Neuronal stem cell (in vitro differentiated cells): Measurements from ENCODE around the gene CTRL.

Experiments used
- DNase-seq: peaks from one replicate; pipeline ENCODE4 v3.0.0-alpha.2; 2013; ENCODE audit warnings: low spot score
- H2AFZ ChIP-seq: one replicate; pipeline ENCODE4 v1.6.1; 2013; ENCODE audit warnings: mild to moderate bottlenecking, low read length, inconsistent platforms
- H2AK5ac ChIP-seq: 2 replicates; pipeline ENCODE4 v1.6.1; 2013; ENCODE audit warnings: low read depth, mild to moderate bottlenecking, inconsistent platforms, low read length, moderate library complexity, mixed read lengths
- H2BK120ac ChIP-seq: 2 replicates; pipeline ENCODE4 v1.6.1; 2013; ENCODE audit warnings: low read depth, mild to moderate bottlenecking, inconsistent platforms, low read length, moderate library complexity, mixed read lengths
- H2BK12ac ChIP-seq: one replicate; pipeline ENCODE4 v1.6.1; 2013; ENCODE audit warnings: low read length, inconsistent platforms
- H2BK15ac ChIP-seq: 2 replicates; pipeline ENCODE4 v1.6.1; 2013; ENCODE audit warnings: mild to moderate bottlenecking, low read length, inconsistent platforms, mixed read lengths
- H2BK5ac ChIP-seq: one replicate; pipeline ENCODE4 v1.6.1; 2013; ENCODE audit warnings: inconsistent platforms, mild to moderate bottlenecking, low read length, moderate library complexity
- H3K14ac ChIP-seq: one replicate; pipeline ENCODE4 v1.6.1; 2013; ENCODE audit warnings: low read length, inconsistent platforms
- H3K18ac ChIP-seq: 2 replicates; pipeline ENCODE4 v1.6.1; 2013; ENCODE audit warnings: low read length, inconsistent platforms
- H3K23ac ChIP-seq: 2 replicates; pipeline ENCODE4 v1.6.1; 2013; ENCODE audit warnings: low read depth, mild to moderate bottlenecking, mixed read lengths, low read length, inconsistent platforms; ENCODE audit not compliant: poor library complexity
- H3K27ac ChIP-seq: replicated peaks from 3 replicates; pipeline ENCODE4 v1.5.1; 2013; ENCODE audit warnings: low read length, inconsistent platforms
- H3K27me3 ChIP-seq, 3 experiments: 2 replicates each; pipeline ENCODE4 v1.6.1; 2013; ENCODE audit warnings: low read length in 3 of 3, mild to moderate bottlenecking in 2 of 3, inconsistent platforms in 1 of 3, low read depth in 1 of 3, mixed read lengths in 1 of 3, moderate library complexity in 1 of 3; ENCODE audit not compliant: control insufficient read depth in 3 of 3, insufficient read depth in 3 of 3
- H3K36me3 ChIP-seq, 2 donors: replicated peaks in 1 of 2; 2 replicates each; pipeline ENCODE4 v1.6.1; 2013; ENCODE audit warnings: low read length in 2 of 2; ENCODE audit not compliant: control insufficient read depth in 2 of 2, insufficient read depth in 2 of 2
- H3K4ac ChIP-seq: 2 replicates; pipeline ENCODE4 v1.6.1; 2013; ENCODE audit warnings: inconsistent platforms, mild to moderate bottlenecking, low read length, moderate library complexity
- H3K4me1 ChIP-seq, 2 donors: 1 replicate in 1 of 2; 2 replicates in 1 of 2; pipeline ENCODE4 v1.6.1; 2013; ENCODE audit warnings: low read length in 2 of 2, low read depth in 1 of 2; ENCODE audit not compliant: control insufficient read depth in 2 of 2, insufficient read depth in 1 of 2
- H3K4me2 ChIP-seq: one replicate; pipeline ENCODE4 v1.6.1; 2013; ENCODE audit warnings: mild to moderate bottlenecking, low read length, inconsistent platforms; ENCODE audit not compliant: insufficient read depth, poor library complexity, severe bottlenecking
- H3K4me3 ChIP-seq, 2 donors: 2 replicates each; pipeline ENCODE4 v1.5.1; 2013; ENCODE audit warnings: low read length in 2 of 2, mild to moderate bottlenecking in 2 of 2, inconsistent platforms in 1 of 2, moderate library complexity in 1 of 2
- H3K79me1 ChIP-seq: one replicate; pipeline ENCODE4 v1.6.1; 2013; ENCODE audit warnings: low read depth, mild to moderate bottlenecking, inconsistent platforms, low read length, moderate library complexity
- H3K9ac ChIP-seq: one replicate; pipeline ENCODE4 v1.6.1; 2013; ENCODE audit warnings: mild to moderate bottlenecking, low read depth, low read length, inconsistent platforms; ENCODE audit not compliant: poor library complexity
- H3K9me3 ChIP-seq, 2 donors: replicated peaks in 1 of 2; 2 replicates each; pipeline versions ENCODE3 to v1.6.1; 2013; ENCODE audit warnings: low read length in 2 of 2, mild to moderate bottlenecking in 2 of 2, inconsistent platforms in 1 of 2, low read depth in 1 of 2, mixed read lengths in 1 of 2, moderate library complexity in 1 of 2; ENCODE audit not compliant: control insufficient read depth in 2 of 2, insufficient read depth in 1 of 2
- H4K8ac ChIP-seq: one replicate; pipeline ENCODE4 v1.6.1; 2013; ENCODE audit warnings: low read depth, mild to moderate bottlenecking, inconsistent platforms, low read length, moderate library complexity
- H4K91ac ChIP-seq: one replicate; pipeline ENCODE4 v1.6.1; 2013; ENCODE audit warnings: low read length, low read depth, mild to moderate bottlenecking, inconsistent platforms; ENCODE audit not compliant: poor library complexity
- WGBS, 2 donors: extraction: QIAGEN DNeasy Blood & Tissue Kit; methylation state at CpG; one replicate each; pipeline ENCODE4 v1.1.7; 2013; ENCODE audit warnings: missing lambda C conversion rate in 2 of 2, mixed read lengths in 1 of 2; ENCODE audit not compliant: insufficient read length in 2 of 2, insufficient replicate concordance in 1 of 2; ENCODE audit errors: extremely low coverage in 2 of 2; 5-methylcytosine and 5-hydroxymethylcytosine counted together

The CTRL gene

DNA sequence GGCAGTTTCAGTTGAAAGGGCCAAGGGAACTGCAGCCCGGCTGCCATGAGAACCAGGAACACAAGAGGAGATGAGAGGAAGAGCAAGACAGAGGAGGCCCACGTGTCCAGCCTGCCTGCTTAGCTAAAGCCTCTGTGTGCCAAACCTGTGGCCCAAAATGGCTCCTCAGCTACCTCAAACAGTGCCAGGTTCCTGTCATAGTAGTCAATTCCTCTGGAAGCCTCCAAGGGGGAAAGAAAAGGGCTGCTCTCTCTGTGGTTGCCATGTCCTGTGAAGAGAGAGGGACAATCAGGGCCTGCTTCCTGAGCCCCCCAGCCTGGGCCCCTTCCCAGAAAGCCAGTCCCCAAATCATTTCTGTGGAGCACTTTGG is 31.6 kb upstream of the CTRL start:
- Histone ChIP-seq H4K8ac (no peak overlapping the region), H2AK5ac (no peak overlapping the region), H4K91ac (no peak overlapping the region), H3K4me2 (no peak overlapping the region), H3K14ac (no peak overlapping the region), H3K36me3 (peaks cover 49 to 54% of the 10 kb centered on the region in 2 donors), H3K18ac (no peak overlapping the region), H2AFZ (no peak overlapping the region), H3K4me3 (no peak overlapping the region), H3K4ac (no peak overlapping the region), H3K4me1 (peaks cover 20 to 23% of the 10 kb centered on the region in 2 donors), H3K9me3 (no peaks in the 10 kb centered on the region), H3K23ac (no peak overlapping the region), H3K79me1 (peaks cover 22% of the 10 kb centered on the region), H2BK5ac (no peak overlapping the region), H3K27me3 (peaks cover 0 to 2% (median 0%) of the 10 kb centered on the region in 3 experiments), H2BK120ac (no peak overlapping the region), H3K9ac (no peak overlapping the region), H2BK15ac (no peak overlapping the region), H3K27ac (no peak overlapping the region), H2BK12ac (no peak overlapping the region)
- no peak for DNase-seq
- no CpG with 5 or more reads among the region's 2 CpGs for WGBS, 2 donors

DNA sequence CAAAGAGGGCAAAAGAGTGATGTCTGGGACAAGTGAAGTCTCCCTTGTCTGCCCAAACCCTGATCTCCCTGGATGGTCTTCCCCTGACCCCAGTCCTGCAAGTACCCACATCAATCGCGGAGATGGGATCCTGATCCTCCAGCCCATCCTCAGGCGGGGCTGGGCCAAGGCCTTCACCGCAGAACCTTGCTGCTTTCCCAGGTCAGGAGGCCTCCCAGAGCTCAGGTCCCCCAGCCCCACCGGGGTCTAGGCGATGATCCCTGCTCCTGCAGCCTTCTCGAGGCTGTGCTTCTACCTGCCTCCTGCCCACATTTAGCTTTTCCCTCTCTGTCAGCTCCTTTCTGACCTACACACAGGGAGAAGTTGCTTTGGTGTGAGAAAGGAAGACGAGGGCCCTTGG is 30.5 kb upstream of the CTRL start:
- Histone ChIP-seq H3K4me1 (peaks cover 13 to 20% of the 10 kb centered on the region in 2 donors), H3K14ac (no peak overlapping the region), H3K9me3 (no peaks in the 10 kb centered on the region), H3K4ac (no peak overlapping the region), H3K4me3 (no peak overlapping the region), H3K23ac (no peak overlapping the region), H3K27me3 (peaks cover 0 to 2% (median 0%) of the 10 kb centered on the region in 3 experiments), H3K36me3 (peaks cover 56 to 64% of the 10 kb centered on the region in 2 donors), H2BK5ac (no peak overlapping the region), H2AFZ (no peak overlapping the region), H3K9ac (no peak overlapping the region), H3K79me1 (peaks cover 24% of the 10 kb centered on the region), H2BK120ac (no peak overlapping the region), H3K4me2 (no peak overlapping the region), H3K27ac (no peak overlapping the region), H2BK15ac (no peak overlapping the region), H4K91ac (no peak overlapping the region), H2BK12ac (no peak overlapping the region), H4K8ac (no peak overlapping the region), H2AK5ac (no peak overlapping the region), H3K18ac (no peak overlapping the region)
- WGBS, 2 donors: no CpG with 5 or more reads among the region's 8 CpGs
- DNase-seq: no peak

DNA sequence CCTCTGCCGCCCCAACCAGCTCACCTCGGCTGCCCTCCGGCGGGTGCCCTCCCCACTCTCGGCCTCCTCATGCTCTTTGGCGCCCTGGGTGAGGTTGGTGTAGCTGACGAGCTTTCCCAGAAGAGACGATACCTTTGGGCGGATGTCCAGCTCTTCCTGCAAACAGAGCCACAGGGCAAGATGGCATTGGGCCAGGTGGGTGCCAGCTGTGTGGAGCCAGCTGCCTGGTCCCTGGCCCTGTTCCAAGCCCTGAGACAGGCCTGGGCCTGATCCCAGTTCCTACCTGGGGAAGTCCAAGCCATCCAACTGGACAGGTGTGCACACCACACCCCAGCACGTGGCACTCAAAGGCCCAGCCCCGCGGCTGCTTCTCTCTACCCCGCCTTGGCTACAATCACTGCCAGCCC is 29.9 kb upstream of the CTRL start:
- Histone ChIP-seq H2AFZ (no peak overlapping the region), H3K23ac (no peak overlapping the region), H3K9ac (no peak overlapping the region), H3K4me1 (peaks cover 8 to 14% of the 10 kb centered on the region in 2 donors), H4K91ac (no peak overlapping the region), H2BK12ac (no peak overlapping the region), H2AK5ac (no peak overlapping the region), H4K8ac (no peak overlapping the region), H3K36me3 (peaks cover 56 to 64% of the 10 kb centered on the region in 2 donors), H3K4me2 (no peak overlapping the region), H3K27ac (no peak overlapping the region), H3K9me3 (no peaks in the 10 kb centered on the region), H2BK5ac (no peak overlapping the region), H3K27me3 (peaks cover 0 to 2% (median 0%) of the 10 kb centered on the region in 3 experiments), H3K79me1 (peaks cover 21% of the 10 kb centered on the region), H2BK15ac (no peak overlapping the region), H3K4me3 (no peak overlapping the region), H3K18ac (no peak overlapping the region), H3K14ac (no peak overlapping the region), H3K4ac (no peak overlapping the region), H2BK120ac (no peak overlapping the region)
- DNase-seq: no peak
- WGBS, 2 donors: no CpG with 5 or more reads among the region's 13 CpGs

DNA sequence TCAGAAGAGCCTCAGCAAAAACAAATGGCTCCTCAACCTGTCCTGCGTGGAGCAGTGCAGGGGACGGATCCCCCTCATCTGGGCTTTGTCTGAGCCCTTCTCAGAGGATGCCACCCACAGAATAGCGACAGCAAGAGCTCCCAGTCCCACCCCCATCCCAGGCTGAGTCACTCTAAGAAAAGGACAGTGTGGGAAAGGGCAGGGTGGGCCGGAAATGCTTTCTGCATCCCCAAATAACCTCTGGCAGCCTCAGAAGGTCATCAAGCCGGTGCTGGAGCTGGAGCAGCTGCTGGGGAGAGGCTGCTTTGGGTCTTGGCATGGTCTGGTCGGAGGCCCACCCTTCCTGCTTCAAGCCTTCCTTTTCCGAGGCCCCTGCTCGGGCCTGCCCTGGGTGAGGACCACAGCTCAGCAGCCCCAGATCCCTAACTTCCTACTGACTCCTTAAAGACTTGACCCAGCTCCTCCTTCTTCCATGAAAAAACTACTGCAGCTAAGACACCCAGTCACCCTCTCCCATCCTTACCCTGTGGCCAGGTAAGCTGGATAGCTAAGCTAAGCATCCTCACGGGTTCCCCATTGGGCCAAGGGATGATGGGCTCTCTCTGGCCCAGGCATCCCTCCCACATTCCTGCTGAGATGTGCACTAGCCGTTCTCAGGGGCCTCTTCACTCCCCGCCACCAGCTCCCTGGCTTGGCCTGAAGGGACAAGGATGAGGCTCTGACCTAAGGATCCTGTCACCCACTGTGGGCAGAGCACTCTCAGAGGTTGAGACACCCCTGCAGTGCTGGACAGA is 28.1 kb upstream of the CTRL start:
- Histone ChIP-seq H4K91ac (no peak overlapping the region), H3K79me1 (peaks cover 22% of the 10 kb centered on the region), H3K4me3 (no peak overlapping the region), H2AK5ac (no peak overlapping the region), H3K4me1 (peaks cover 0 to 4% of the 10 kb centered on the region in 2 donors), H3K14ac (no peak overlapping the region), H2AFZ (peak overlapping the region; percentile 34), H4K8ac (no peak overlapping the region), H2BK15ac (no peak overlapping the region), H3K27me3 (peaks cover 0 to 2% (median 0%) of the 10 kb centered on the region in 3 experiments), H2BK5ac (no peak overlapping the region), H3K36me3 (peaks cover 61 to 73% of the 10 kb centered on the region in 2 donors), H3K9me3 (no peaks in the 10 kb centered on the region), H2BK12ac (no peak overlapping the region), H3K9ac (no peak overlapping the region), H3K23ac (no peak overlapping the region), H2BK120ac (no peak overlapping the region), H3K4me2 (no peak overlapping the region), H3K27ac (no peak overlapping the region), H3K18ac (no peak overlapping the region), H3K4ac (no peak overlapping the region)
- no CpG with 5 or more reads among the region's 11 CpGs for WGBS, 2 donors
- DNase-seq: no peak
